GM12878 (cell line): ENCODE measurements around the gene RAN. TPM values are rescaled to one million over a fixed set of nuclear protein-coding genes. Genes with fewer than 3 reads are reported as not detected.

Experiments
- ATAC-seq: fragments of 200-7000 bp; cut with Tn5 transposase; 3 replicates; pipeline ENCODE4 v1.9.1; 2020; ENCODE audit warnings: mild to moderate bottlenecking, moderate library complexity
- BruUV-seq: library from RNA; stranded (reverse); fragments of 400-500 nt; replicated peaks from 2 replicates; lab custom pipeline; 2021; lab: Mats Ljungman, UMichigan
- CTCF ChIA-PET: fragments of 300-600 bp; sonication (Branson Sonifier 250); formaldehyde crosslinking; extraction: SDS; loops from one replicate; lab custom pipeline; 2021; ENCODE audit warnings: inconsistent platforms; lab: Yijun Ruan, JAX
- POLR2A ChIA-PET: fragments of 350-600 bp; formaldehyde crosslinking; extraction: SDS; loops from one replicate; lab custom pipeline; 2021; ENCODE audit warnings: inconsistent platforms; lab: Charles Lee
- RAD21 ChIA-PET: fragments of 300-600 bp; sonication (Branson Sonifier 250); formaldehyde crosslinking; loops from one replicate; lab custom pipeline; 2023; ENCODE audit warnings: antibody characterized with exemption; ENCODE audit not compliant: unreplicated experiment; lab: Charles Lee
- SMC1A ChIA-PET: fragments of 300-600 bp; sonication (Branson Sonifier 250); formaldehyde crosslinking; loops from one replicate; lab custom pipeline; 2023; ENCODE audit not compliant: unreplicated experiment, uncharacterized antibody; lab: Charles Lee
- DNase-seq: peaks from one replicate; pipeline ENCODE4 v3.0.0-alpha.2; 2011; ENCODE audit warnings: low read depth, low spot score
- FAIRE-seq: peaks from 3 replicates; lab custom pipeline; 2011; peaks lifted over from hg19 to GRCh38; lab: Jason Lieb, UNC
- H2AFZ ChIP-seq: 2 replicates; pipeline ENCODE4 v1.6.0; 2011; ENCODE audit warnings: low read depth, low read length, control low read depth; ENCODE audit not compliant: control insufficient read depth
- H3K27ac ChIP-seq: 2 replicates; pipeline ENCODE4 v1.5.1; 2011; ENCODE audit warnings: control low read depth; ENCODE audit not compliant: control insufficient read depth, insufficient read depth
- H3K27me3 ChIP-seq, 2 experiments: replicated peaks in 1 of 2; 2 replicates each; pipeline versions ENCODE4 v1.6.0 to v1.6.1; 2011; ENCODE audit warnings: low read length in 1 of 2; ENCODE audit not compliant: control insufficient read depth in 2 of 2, insufficient read depth in 2 of 2
- H3K36me3 ChIP-seq, 2 experiments: 2 replicates each; pipeline ENCODE4 v1.5.1; 2011; ENCODE audit warnings: low read length in 1 of 2; ENCODE audit not compliant: control insufficient read depth in 2 of 2, insufficient read depth in 2 of 2
- H3K4me1 ChIP-seq: 2 replicates; pipeline ENCODE4 v1.6.1; 2011; ENCODE audit warnings: mild to moderate bottlenecking, low read length, moderate library complexity, mixed read lengths; ENCODE audit not compliant: control insufficient read depth, insufficient read depth
- H3K4me2 ChIP-seq: 2 replicates; pipeline ENCODE4 v1.6.0; 2011; ENCODE audit warnings: control low read depth; ENCODE audit not compliant: control insufficient read depth, insufficient read depth
- H3K4me3 ChIP-seq: fragments of 200-600 bp; sonication (generic); 2 replicates; pipeline ENCODE4 v1.5.1; 2016
- H3K79me2 ChIP-seq: 2 replicates; pipeline ENCODE4 v1.6.0; 2011; ENCODE audit warnings: low read length; ENCODE audit not compliant: control insufficient read depth, insufficient read depth
- H3K9ac ChIP-seq: 2 replicates; pipeline ENCODE4 v1.8.0; 2011; ENCODE audit warnings: low read length, control low read depth, mixed read lengths; ENCODE audit not compliant: control insufficient read depth, insufficient read depth
- H3K9me3 ChIP-seq: replicated peaks from 3 replicates; pipeline ENCODE4 v1.5.1; 2011; ENCODE audit warnings: mild to moderate bottlenecking, low read length; ENCODE audit not compliant: control insufficient read depth, insufficient read depth
- H4K20me1 ChIP-seq: 2 replicates; pipeline ENCODE4 v1.6.0; 2011; ENCODE audit not compliant: control insufficient read depth, insufficient read depth
- CEBPZ ChIP-seq: fragments of 150-350 bp; IDR thresholded peaks from 2 replicates; pipeline ENCODE4 v1.6.1; 2016; ENCODE audit warnings: low read depth, low read length
- ESRRA ChIP-seq: IDR thresholded peaks from 2 replicates; pipeline ENCODE4 v1.6.1; 2012; ENCODE audit warnings: mild to moderate bottlenecking, low read length, improper control_type of control experiment
- FOS ChIP-seq: IDR thresholded peaks from 3 replicates; pipeline ENCODE4 v1.6.1; 2011; ENCODE audit warnings: borderline replicate concordance; ENCODE audit not compliant: insufficient read length; ENCODE audit errors: extremely low read depth
- FOXK2 ChIP-seq: fragments of 450-650 bp; IDR thresholded peaks from 2 replicates; pipeline ENCODE4 v1.6.1; 2017; ENCODE audit warnings: mild to moderate bottlenecking, moderate library complexity
- JUND ChIP-seq: IDR thresholded peaks from 2 replicates; pipeline ENCODE4 v1.6.1; 2012; ENCODE audit warnings: low read depth, mild to moderate bottlenecking, low read length, improper control_type of control experiment, moderate library complexity
- LARP7 ChIP-seq: fragments of 450-650 bp; IDR thresholded peaks from 2 replicates; pipeline ENCODE4 v1.6.1; 2017; ENCODE audit warnings: mild to moderate bottlenecking
- NFYB ChIP-seq: IDR thresholded peaks from 2 replicates; pipeline ENCODE4 v1.6.1; 2011; ENCODE audit warnings: low read depth, mild to moderate bottlenecking, low read length, improper control_type of control experiment, moderate library complexity; ENCODE audit not compliant: insufficient read depth
- SIX5 ChIP-seq: IDR thresholded peaks from 2 replicates; pipeline ENCODE4 v1.6.1; 2011; ENCODE audit warnings: mild to moderate bottlenecking, low read depth, low read length, moderate library complexity; ENCODE audit not compliant: severe bottlenecking
- SUZ12 ChIP-seq: fragments of 200-600 bp; sonication (generic); IDR thresholded peaks from one replicate; pipeline ENCODE4 v1.6.1; 2018; ENCODE audit warnings: antibody characterized with exemption, mild to moderate bottlenecking; ENCODE audit not compliant: unreplicated experiment
- TCF12 ChIP-seq: IDR thresholded peaks from 2 replicates; pipeline ENCODE4 v1.6.1; 2011; ENCODE audit warnings: low read depth, mild to moderate bottlenecking, low read length
- TCF3 ChIP-seq: IDR thresholded peaks from 2 replicates; pipeline ENCODE4 v1.6.1; 2012; ENCODE audit warnings: low read depth, mild to moderate bottlenecking, low read length, borderline replicate concordance; ENCODE audit not compliant: insufficient read depth
- ZNF207 ChIP-seq: fragments of 450-650 bp; IDR thresholded peaks from 2 replicates; pipeline ENCODE4 v1.6.1; 2014; ENCODE audit warnings: antibody characterized with exemption, mild to moderate bottlenecking, borderline replicate concordance
- ZSCAN29 ChIP-seq: fragments of 450-650 bp; IDR thresholded peaks from 2 replicates; pipeline ENCODE4 v1.6.1; 2017; ENCODE audit warnings: mild to moderate bottlenecking, moderate library complexity
- WGBS: methylation state at CpG from one replicate; pipeline ENCODE4 v1.1.6; 2016; ENCODE audit warnings: low lambda C conversion rate; ENCODE audit not compliant: insufficient replicate concordance, insufficient coverage; ENCODE audit errors: missing lambda C conversion rate; 5-methylcytosine and 5-hydroxymethylcytosine counted together
- in situ Hi-C: fragments of 300-500 bp; cut with MboI; formaldehyde crosslinking; loops from 9 replicates; pipeline ENCODE4 v1.14.3; 2018; ENCODE audit warnings: mixed read lengths
- intact Hi-C: fragments of 100-400 bp; cut with micrococcal nuclease; formaldehyde crosslinking; loops from one replicate; pipeline ENCODE4 v1.14.2; 2022; ENCODE audit not compliant: unreplicated experiment
- polyA plus RNA-seq, 11 experiments: library from polyadenylated mRNA; depleted of rRNA in 4 of 11; unstranded in 6 of 11; stranded (reverse) in 5 of 11; fragments of >200 nt; fragmentation: Nextera tagmentation in 4 of 11; fragmentation: Illumina TruSeq in 1 of 11; extraction: Ambion mirVana in 4 of 11; extraction: Trizol in 1 of 11; gene quantifications; 1 replicate in 1 of 11; 2 replicates in 10 of 11; pipeline versions ENCODE4 v1.2.1 to v1.2.3, GENCODE V29; 2011 to 2016; ENCODE audit warnings: inconsistent platforms in 2 of 11, missing spikeins in 2 of 11, low read depth in 1 of 11
- total RNA-seq, 4 experiments: library from RNA; depleted of rRNA in 3 of 4; stranded (reverse); fragments of >200 nt in 3 of 4; fragmentation: Illumina TruSeq in 1 of 4; extraction: Trizol in 1 of 4; gene quantifications; 2 replicates each; pipeline versions ENCODE4 v1.2.1 to v1.2.3, GENCODE V29; 2013 to 2021
- TF ChIP-seq, protein P1 (sequence below): fragments of 450-650 bp; formaldehyde crosslinking; IDR thresholded peaks from 2 replicates; pipeline ENCODE4 v1.5.0; 2022; ENCODE audit warnings: mild to moderate bottlenecking, missing genetic modification characterization

Gene RAN
- total and polyA plus RNA-seq, 10 of the 15 experiments (the other 5 are each of a cell fraction or from before 2014, with no cell fraction given): 1,598 to 3,769 (median 2,845) TPM

GRCh38 chr12:130880411-130880885 is 8.6 kb downstream of the RAN start:
- H3K9ac ChIP-seq: peak overlapping the region; percentile 45
- peak overlapping the region; percentile 54 for H3K27ac ChIP-seq
- peak overlapping the region; percentile 57; the same call in 1 of the 2 replicates for H3K4me3 ChIP-seq
- 5% methylated on average over 10 of the region's 10 CpGs for WGBS
- H2AFZ ChIP-seq: peak overlapping the region; percentile 29
- RAD21 ChIA-PET: interaction anchor here (1.0 kb wide), 1 partner anchor 10 kb away, joined by 3 read pairs; no protein-coding TSS in a partner anchor
- CTCF ChIA-PET: no interaction called here
- H3K27me3 ChIP-seq: no peaks in the 10 kb centered on the region
- ATAC-seq (peak; percentile 72), FAIRE-seq (no peak), DNase-seq (no peak)
- peaks cover 33% of the 10 kb centered on the region for H3K4me1 ChIP-seq
- intact Hi-C loops (no loop called here), in situ Hi-C loops (no loop called here)
- peaks cover 13% of the 10 kb centered on the region for H3K79me2 ChIP-seq
- no TSS peak for BruUV-seq
- no peaks in the 10 kb centered on the region for H3K9me3 ChIP-seq
- peaks cover 0 to 12% of the 10 kb centered on the region in 2 experiments; a peak in 3 of 4 replicates for H3K36me3 ChIP-seq
- H3K4me2 ChIP-seq: peak overlapping the region; percentile 93
- H4K20me1 ChIP-seq: peaks cover 3% of the 10 kb centered on the region; the same call in 1 of the 2 replicates
- SMC1A ChIA-PET: interaction anchor here (0.8 to 2.5 kb wide), 6 partner anchors 10 to 252 kb away, joined by 3 to 7 read pairs (median 3); partner anchors contain the start of gene ADGRD1
- POLR2A ChIA-PET: no interaction called here
- no peak for TF ChIP-seq ESRRA
- TF ChIP-seq ZSCAN29: peak; percentile 86
- TF ChIP-seq TCF12: peak; percentile 51; the same call in 1 of the 2 replicates
- TF ChIP-seq ZNF207: no peak
- no peak for TF ChIP-seq CEBPZ
- no peak for TF ChIP-seq SIX5
- TF ChIP-seq, protein P1, sequence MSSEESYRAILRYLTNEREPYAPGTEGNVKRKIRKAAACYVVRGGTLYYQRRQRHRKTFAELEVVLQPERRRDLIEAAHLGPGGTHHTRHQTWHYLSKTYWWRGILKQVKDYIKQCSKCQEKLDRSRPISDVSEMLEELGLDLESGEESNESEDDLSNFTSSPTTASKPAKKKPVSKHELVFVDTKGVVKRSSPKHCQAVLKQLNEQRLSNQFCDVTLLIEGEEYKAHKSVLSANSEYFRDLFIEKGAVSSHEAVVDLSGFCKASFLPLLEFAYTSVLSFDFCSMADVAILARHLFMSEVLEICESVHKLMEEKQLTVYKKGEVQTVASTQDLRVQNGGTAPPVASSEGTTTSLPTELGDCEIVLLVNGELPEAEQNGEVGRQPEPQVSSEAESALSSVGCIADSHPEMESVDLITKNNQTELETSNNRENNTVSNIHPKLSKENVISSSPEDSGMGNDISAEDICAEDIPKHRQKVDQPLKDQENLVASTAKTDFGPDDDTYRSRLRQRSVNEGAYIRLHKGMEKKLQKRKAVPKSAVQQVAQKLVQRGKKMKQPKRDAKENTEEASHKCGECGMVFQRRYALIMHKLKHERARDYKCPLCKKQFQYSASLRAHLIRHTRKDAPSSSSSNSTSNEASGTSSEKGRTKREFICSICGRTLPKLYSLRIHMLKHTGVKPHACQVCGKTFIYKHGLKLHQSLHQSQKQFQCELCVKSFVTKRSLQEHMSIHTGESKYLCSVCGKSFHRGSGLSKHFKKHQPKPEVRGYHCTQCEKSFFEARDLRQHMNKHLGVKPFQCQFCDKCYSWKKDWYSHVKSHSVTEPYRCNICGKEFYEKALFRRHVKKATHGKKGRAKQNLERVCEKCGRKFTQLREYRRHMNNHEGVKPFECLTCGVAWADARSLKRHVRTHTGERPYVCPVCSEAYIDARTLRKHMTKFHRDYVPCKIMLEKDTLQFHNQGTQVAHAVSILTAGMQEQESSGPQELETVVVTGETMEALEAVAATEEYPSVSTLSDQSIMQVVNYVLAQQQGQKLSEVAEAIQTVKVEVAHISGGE: no peak
- peak; percentile 70; the same call in 1 of the 2 replicates for TF ChIP-seq JUND
- TF ChIP-seq FOXK2: no peak
- TF ChIP-seq FOS: no peak
- peak; percentile 71; the same call in 1 of the 2 replicates for TF ChIP-seq TCF3
- no peak for TF ChIP-seq LARP7
- no peak for TF ChIP-seq NFYB
- TF ChIP-seq SUZ12: no peak
